GM21423 (cell line): ENCODE results near the gene PCID2.

Experiments
- ATAC-seq: cut with Tn5 transposase; IDR thresholded peaks from one replicate; pipeline ENCODE4 v1.9.1; 2021; ENCODE audit warnings: mild to moderate bottlenecking, moderate library complexity; ENCODE audit not compliant: unreplicated experiment

PCID2 gene

DNA sequence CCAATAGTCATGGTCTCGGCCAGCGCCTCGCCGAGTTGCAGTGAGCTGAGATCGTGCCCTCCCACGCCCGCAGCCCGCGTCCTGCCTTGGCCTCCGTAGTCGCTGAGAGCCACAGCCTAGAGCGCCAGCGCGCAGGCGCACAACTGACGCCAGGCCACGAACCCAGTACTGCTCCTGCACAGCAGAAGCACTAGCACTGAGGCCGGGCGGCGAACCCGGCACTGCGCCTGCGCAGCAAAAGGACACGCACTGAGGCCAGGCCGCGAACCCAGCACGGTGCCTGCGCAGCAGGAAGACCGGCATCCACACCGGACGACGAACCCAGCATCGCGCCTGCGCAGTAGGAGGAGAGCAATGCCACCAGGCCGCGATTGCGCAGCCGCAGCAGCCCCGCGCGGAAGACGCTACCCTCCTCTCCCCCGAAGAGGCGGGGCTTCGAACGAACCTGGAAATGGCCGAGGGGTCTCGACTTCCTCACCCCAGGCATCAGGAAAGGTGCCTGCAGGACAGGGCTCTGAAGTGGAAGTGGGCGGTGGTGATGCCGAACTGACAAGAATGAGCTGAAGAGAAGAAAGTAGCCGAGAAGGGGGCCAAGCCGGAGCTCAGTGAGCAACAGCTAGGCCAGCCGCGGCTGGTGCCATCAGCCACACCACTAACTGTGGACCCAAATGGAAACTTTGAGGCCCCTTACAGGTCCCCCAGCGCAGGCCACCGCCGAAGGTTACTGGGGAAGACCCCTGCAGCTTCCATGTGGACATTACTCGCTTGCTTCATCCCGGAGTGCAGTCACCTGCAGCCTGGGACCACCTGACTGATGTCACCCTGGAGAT, 78.3 kb downstream of the PCID2 start:
- no peak for ATAC-seq

DNA sequence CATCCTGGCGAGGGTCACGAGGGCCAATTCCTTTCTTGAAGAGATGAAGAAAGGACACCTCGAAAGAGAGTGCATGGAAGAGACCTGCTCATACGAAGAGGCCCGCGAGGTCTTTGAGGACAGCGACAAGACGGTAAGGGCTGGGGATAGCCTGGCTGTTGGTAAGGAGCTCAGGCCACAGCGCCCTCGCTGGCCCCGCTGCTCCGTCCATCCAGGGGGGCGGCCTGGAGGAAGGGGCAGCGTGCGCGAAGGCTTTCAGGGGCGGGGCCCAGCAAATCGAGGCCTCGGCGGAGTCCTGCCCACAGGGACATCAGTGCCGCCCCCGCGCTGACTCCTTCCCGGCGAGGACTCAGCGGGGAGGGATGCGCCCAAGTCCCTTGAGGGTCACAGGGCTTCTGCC, 79.0 kb downstream of the PCID2 start:
- ATAC-seq: no peak
